GM19023 (cell line): ENCODE measurements around the gene PINK1.

Experiments used
- ATAC-seq: cut with Tn5 transposase; IDR thresholded peaks from one replicate; pipeline ENCODE4 v1.9.1; 2021; ENCODE audit warnings: mild to moderate bottlenecking, moderate library complexity; ENCODE audit not compliant: unreplicated experiment

The PINK1 gene

GRCh38 chr1:20641975-20642374, 8.7 kb downstream of the PINK1 start:
- no peak for ATAC-seq

DNA sequence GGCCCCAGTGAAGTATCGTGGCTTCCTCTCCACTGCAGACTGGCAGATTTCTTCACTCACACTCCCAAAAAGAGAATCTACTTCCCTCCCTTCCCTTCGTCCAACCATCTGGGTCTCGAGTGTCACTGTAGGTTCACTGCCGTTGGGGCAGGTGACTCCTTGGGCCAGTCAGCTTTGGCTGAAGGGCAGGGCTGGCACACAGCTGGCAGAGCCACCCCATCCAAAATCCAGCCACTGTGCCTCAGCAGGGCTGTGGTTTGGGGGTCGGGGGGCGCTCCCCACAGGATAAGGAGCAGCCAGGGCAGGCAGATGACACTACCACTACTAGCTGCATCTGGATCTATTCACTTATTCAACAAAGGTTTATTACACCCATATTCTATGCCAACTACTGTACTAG, 9.8 kb downstream of the PINK1 start:
- ATAC-seq: no peak

DNA sequence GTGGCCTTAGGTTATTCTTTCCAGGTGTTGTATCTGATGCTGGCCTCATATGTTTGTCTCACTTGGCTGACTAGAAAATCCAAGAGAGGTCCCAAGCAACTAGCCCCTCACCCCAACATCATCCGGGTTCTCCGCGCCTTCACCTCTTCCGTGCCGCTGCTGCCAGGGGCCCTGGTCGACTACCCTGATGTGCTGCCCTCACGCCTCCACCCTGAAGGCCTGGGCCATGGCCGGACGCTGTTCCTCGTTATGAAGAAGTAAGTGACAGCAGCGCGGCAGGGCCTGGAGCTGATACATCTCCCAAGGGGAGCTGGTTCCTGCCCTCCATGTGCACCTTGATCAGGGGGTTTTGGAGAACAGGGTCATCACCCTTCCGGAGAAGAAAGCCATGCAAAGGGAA, 11.2 kb downstream of the PINK1 start:
- no peak for ATAC-seq

DNA sequence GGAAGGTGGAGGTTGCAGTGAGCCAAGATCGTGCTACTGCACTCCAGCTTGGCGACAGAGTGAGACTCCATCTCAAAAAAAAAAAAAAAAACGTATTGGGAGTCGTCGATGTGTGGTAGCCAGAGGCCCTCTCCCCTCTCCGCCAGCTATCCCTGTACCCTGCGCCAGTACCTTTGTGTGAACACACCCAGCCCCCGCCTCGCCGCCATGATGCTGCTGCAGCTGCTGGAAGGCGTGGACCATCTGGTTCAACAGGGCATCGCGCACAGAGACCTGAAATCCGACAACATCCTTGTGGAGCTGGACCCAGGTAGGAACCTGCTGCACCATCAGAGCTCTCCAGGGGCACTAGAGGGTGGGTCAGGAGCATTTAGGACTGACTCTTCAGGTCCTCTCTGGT, 12.2 kb downstream of the PINK1 start:
- ATAC-seq: no peak

- no peak for ATAC-seq
Observed at GRCh38 chr1:20648438-20648837, 15.2 kb downstream of the PINK1 start.

GRCh38 chr1:20648946-20649345, 15.7 kb downstream of the PINK1 start:
- ATAC-seq: no peak

GRCh38 chr1:20652300-20652699, 19.0 kb downstream of the PINK1 start:
- ATAC-seq: no peak

GRCh38 chr1:20654104-20654690, 20.9 kb downstream of the PINK1 start:
- no peak for ATAC-seq

- no peak for ATAC-seq
Observed at GRCh38 chr1:20657024-20657423, 23.8 kb downstream of the PINK1 start.

- no peak for ATAC-seq
Observed at GRCh38 chr1:20658166-20658915, 25.1 kb downstream of the PINK1 start.

DNA sequence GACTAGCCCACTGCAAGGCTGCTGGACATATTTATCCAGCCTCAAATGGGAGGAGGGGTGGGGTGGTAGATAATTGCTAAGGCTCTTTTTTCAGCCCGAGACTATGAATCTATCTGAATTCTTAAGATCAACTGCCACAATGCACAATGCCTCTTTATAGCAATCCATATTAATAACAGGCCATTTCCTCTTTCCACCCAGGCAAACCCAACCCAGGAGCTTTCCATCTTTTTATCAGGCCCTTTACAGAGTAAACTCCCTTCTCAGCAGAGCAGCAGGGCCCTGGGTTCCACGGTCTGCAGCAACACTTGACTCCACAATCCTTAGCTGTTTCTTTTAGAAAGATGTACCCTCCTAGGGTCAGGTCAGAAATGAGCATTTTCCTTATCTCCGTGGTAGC, 27.1 kb downstream of the PINK1 start:
- ATAC-seq: no peak

DNA sequence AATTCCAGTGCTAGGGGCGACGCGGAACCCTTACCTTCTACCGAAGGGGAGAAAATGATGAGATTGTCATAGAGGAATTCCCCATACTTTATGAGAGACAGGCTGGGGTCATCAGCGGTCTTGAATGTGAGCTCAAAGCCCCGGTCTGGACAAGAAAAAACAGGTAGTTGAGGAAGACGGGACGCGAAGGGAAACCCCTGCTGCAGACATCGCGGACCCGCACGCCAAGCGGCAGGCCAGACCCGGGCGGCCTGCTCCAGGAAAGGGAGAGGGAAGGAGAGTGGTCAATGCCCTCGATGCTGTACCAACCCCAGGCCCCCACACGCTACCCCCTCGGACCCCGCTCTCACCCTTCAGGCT, 27.6 kb downstream of the PINK1 start:
- peak; percentile 4 for ATAC-seq

DNA sequence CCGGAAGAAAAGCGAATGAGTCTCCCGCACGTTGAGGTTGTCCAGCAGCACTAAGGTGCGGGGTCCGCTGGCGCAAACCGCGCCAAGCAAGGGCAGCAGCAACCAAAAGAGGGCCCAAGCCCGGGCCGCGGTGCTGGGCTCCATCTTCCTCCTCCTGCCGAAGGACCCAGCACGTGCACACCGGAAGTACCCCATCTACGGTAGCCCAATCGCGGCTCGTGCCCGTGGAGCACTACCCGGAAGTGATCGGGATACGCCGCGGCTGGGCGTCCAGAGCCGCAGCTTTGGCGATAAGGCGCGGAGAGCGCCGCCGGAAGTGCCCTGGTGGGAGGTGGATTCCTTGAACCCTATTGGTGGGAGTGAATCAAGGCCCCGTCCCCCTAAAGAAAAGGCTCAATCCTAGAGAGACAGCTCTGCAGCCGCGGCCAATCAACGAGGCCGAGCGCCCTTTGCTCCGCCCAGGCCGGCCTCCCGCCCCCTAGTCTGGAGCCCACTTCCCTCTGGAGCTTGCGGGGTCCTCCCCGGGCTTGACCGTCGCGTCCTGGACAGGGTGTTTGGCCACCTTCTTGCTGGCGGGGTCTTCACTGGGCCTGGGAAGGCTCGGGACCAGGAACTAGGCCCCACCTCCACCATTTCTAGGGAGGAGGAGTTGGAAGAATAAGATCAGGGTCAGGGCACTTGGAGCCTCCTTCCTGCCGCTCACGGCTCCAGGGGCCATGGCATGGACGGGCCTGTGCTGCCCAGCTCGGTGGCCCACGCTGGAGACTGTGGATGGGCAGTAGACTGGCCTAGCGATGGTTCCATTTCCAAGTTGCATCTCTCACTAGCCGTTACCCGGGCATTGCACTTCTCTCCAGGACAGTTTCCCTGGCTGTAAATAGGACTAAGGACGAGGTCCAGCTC, 28.2 kb downstream of the PINK1 start, which contains the start of gene DDOST:
Gene DDOST (minus strand): TSS at position 163 of the 903 bp plus-strand sequence. CDS start 19 bp downstream, at position 144.
- peak; percentile 97 for ATAC-seq

DNA sequence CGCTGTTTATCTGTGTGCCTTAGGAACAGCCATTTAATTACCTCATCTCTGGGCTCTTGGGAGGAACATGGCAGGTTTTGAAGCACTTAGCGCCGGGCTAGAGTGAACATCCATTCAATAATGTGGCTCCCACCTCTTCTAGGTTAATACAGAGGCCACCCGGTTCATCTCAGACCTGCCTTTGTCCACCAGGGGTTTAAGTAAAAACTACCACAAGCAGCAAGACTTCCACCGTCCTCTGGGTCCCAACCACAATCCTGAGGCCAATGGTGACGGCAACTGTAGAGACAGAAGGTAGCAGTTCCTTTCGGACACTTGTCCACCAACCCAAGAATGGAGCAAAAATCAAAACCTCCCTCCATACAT, 28.8 kb downstream of the PINK1 start:
- ATAC-seq: no peak

GRCh38 chr1:20663365-20663764, 30.1 kb downstream of the PINK1 start:
- no peak for ATAC-seq

DNA sequence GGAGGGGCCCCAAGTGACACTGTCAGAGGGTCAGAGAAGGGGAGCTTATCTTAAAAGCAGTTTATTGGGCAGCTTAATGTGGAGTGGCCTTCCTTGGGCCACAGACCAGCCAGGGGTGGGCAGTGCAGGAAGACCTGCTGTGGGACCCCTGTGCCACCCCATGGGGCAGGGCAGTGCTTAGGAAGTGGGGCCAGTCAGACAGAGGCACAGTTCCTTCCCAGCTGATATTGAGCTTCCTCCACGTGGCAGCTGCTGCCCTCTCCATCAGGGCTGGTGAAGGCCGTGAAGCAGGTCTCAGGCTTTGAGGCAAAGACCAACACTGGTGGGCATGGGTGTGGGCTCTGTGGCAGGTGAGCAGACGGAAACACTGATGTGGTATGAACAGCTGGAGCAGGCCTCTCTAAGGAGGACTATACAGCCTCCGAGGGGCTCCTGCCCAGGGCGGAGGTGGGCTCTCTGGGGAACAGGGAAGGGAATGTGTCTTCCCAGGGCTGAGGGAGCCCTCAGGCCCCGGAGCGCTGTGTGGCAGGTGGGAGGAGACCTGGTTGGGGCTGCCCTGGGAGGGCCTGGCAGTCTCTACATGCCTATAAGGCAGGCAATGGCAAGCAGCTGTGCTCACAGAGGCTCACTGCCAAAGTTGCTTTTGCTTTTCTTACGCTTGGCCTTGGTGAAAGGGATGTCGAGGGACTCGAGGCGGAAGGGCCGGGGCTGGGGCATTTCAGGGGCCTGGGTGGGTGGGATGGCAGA, 30.9 kb downstream of the PINK1 start:
- ATAC-seq: no peak

GRCh38 chr1:20665726-20666125, 32.5 kb downstream of the PINK1 start:
- no peak for ATAC-seq

- no peak for ATAC-seq
Observed at GRCh38 chr1:20666146-20666545, 32.9 kb downstream of the PINK1 start.

DNA sequence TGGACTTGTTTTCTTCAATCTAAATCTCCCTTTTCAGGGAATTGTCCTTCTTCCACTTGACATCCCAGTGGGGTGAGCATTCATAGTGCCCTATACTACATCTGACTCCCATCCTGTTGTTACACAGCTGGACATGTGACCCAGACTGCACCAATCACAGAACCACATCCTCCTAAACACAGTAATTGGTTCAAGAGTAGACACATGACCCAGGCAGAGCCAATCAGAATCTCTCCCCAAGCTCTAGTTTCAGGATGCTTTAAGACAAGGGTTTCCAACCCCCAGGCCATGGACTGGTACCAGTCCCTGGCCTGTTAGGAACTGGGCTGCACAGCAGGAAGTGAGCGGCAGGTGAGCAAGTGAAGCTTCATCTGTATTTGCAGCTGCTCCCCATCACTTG, 33.5 kb downstream of the PINK1 start:
- no peak for ATAC-seq

DNA sequence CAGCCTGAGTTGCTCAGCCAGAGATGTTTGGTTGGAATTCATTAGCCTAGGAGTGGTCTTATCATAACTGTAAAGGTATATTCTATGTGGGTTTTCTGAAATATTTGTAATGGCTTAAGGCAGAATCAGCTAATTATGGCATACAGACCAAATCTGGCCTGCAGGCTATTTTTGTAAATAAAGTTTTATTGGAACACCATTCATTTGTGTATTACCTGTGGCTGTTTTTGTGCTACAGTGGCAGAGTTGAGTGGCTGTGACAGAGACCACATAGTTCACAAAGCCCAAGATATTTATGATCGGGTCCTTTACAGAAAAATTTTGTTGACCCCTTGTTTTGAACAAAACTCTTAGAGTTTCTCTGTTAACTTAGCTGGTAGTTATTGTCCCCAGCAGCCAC, 35.3 kb downstream of the PINK1 start:
- no peak for ATAC-seq

GRCh38 chr1:20670936-20671335, 37.7 kb downstream of the PINK1 start:
- ATAC-seq: no peak
